Nephron progenitor cell (in vitro differentiated cells): ENCODE measurements around the gene RAB4B.

Experiments
- DNase-seq: peaks from one replicate; pipeline ENCODE4 v3.0.0; 2021
- H3K27ac Mint-ChIP-seq: 2 replicates; pipeline ENCODE4 v1.8.0; 2021; ENCODE audit warnings: mild to moderate bottlenecking, moderate library complexity, mixed read lengths
- H3K27me3 Mint-ChIP-seq: 2 replicates; pipeline ENCODE4 v1.8.0; 2021; ENCODE audit warnings: mild to moderate bottlenecking, low read depth, mixed read lengths; ENCODE audit not compliant: poor library complexity
- H3K36me3 Mint-ChIP-seq: 2 replicates; pipeline ENCODE4 v1.8.0; 2021; ENCODE audit warnings: low read depth, mixed read lengths
- H3K4me1 Mint-ChIP-seq: 2 replicates; pipeline ENCODE4 v1.8.0; 2021; ENCODE audit warnings: mixed read lengths
- H3K4me3 Mint-ChIP-seq: 2 replicates; pipeline ENCODE4 v1.8.0; 2021; ENCODE audit warnings: mild to moderate bottlenecking, moderate library complexity, mixed read lengths
- H3K9me3 Mint-ChIP-seq: 2 replicates; pipeline ENCODE4 v1.8.0; 2021; ENCODE audit warnings: mild to moderate bottlenecking, moderate library complexity, mixed read lengths
- TF ChIP-seq, protein P1 (sequence below): fragments of 200-600 bp; sonication (generic); IDR thresholded peaks from 2 replicates; pipeline ENCODE4 v1.5.0; 2021; ENCODE audit warnings: antibody characterized with exemption

RAB4B gene

DNA sequence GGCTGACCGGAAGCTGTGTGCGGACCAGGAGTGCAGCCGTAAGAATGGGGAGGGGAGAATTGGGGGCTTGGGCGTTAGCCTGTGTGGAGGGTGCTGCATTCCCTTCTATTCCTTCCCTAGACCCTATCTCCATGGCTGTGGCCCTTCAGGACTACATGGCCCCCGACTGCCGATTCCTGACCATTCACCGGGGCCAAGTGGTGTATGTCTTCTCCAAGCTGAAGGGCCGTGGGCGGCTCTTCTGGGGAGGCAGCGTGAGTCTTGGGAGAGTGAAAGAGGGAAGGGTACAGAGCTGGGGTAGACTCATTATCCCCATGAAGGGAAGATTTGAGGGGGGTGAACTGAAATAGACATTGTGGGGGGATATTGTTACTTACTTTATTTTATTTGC is 2.4 kb upstream of the RAB4B start:
- TF ChIP-seq, protein P1, sequence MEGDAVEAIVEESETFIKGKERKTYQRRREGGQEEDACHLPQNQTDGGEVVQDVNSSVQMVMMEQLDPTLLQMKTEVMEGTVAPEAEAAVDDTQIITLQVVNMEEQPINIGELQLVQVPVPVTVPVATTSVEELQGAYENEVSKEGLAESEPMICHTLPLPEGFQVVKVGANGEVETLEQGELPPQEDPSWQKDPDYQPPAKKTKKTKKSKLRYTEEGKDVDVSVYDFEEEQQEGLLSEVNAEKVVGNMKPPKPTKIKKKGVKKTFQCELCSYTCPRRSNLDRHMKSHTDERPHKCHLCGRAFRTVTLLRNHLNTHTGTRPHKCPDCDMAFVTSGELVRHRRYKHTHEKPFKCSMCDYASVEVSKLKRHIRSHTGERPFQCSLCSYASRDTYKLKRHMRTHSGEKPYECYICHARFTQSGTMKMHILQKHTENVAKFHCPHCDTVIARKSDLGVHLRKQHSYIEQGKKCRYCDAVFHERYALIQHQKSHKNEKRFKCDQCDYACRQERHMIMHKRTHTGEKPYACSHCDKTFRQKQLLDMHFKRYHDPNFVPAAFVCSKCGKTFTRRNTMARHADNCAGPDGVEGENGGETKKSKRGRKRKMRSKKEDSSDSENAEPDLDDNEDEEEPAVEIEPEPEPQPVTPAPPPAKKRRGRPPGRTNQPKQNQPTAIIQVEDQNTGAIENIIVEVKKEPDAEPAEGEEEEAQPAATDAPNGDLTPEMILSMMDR = no peak
- H3K4me1 Mint-ChIP-seq = peaks cover 24% of the 10 kb centered on the region
- peaks cover 2% of the 10 kb centered on the region for H3K27me3 Mint-ChIP-seq
- H3K4me3 Mint-ChIP-seq = peak overlapping the region; percentile 65
- DNase-seq = no peak
- no peaks in the 10 kb centered on the region for H3K9me3 Mint-ChIP-seq
- no peak overlapping the region for H3K27ac Mint-ChIP-seq
- H3K36me3 Mint-ChIP-seq = peaks cover 16% of the 10 kb centered on the region

DNA sequence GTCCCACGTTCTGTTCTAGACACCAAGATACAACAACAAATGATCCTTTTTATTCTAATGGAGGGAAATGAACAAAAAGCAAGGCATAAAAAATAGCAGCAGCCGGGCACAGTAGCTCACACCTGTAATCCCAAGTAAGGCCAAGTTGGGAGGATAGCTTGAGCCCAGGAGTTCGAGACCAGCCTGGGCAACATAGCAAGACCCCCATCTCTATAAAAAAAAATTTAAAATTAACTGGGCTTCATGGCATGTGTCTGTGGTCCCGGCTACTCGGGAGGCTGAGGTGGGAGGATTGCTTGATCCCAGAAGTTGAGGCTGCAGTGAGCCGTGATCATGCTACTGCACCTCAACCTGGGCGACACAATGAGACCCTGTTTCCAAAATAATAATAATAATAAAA is 1.7 kb upstream of the RAB4B start:
- Mint-ChIP-seq H3K4me1 (peaks cover 24% of the 10 kb centered on the region), H3K9me3 (no peaks in the 10 kb centered on the region), H3K36me3 (peaks cover 8% of the 10 kb centered on the region), H3K27ac (no peak overlapping the region), H3K4me3 (peak overlapping the region; percentile 88), H3K27me3 (peaks cover 2% of the 10 kb centered on the region)
- DNase-seq = no peak
- TF ChIP-seq, protein P1 = no peak

DNA sequence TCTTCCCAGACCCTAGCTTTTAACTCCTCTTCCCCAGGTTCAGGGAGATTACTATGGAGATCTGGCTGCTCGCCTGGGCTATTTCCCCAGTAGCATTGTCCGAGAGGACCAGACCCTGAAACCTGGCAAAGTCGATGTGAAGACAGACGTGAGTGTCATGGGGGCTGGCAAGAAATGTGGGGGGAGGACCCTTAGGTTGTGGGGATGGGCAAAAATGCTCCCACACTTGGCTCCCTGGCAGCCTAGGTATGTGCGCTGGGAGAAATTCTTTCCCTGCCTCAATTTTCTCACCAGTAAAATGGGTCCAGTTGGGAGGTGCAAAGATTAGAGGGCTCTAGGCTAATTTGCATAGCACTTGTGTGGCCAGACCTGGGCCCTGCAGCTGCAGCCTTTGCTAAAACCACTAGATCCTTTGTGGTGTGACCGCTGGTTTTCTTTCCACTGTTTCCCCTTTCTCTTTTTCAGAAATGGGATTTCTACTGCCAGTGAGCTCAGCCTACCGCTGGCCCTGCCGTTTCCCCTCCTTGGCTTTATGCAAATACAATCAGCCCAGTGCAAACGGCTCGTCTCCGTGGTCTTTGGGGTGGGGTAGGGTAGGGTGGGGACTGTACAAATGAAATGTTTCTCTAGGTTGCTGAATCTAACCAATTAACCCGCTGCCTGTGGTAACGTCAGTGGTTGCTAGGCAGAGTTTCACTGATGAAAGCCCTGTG is 959 bp upstream of the RAB4B start:
- H3K4me1 Mint-ChIP-seq = peaks cover 25% of the 10 kb centered on the region
- H3K9me3 Mint-ChIP-seq = no peaks in the 10 kb centered on the region
- TF ChIP-seq, protein P1 = no peak
- peak; percentile 89 for DNase-seq
- peak overlapping the region; percentile 88 for H3K4me3 Mint-ChIP-seq
- H3K27ac Mint-ChIP-seq = peak overlapping the region; percentile 100
- peaks cover 2% of the 10 kb centered on the region for H3K27me3 Mint-ChIP-seq
- H3K36me3 Mint-ChIP-seq = peaks cover 1% of the 10 kb centered on the region

DNA sequence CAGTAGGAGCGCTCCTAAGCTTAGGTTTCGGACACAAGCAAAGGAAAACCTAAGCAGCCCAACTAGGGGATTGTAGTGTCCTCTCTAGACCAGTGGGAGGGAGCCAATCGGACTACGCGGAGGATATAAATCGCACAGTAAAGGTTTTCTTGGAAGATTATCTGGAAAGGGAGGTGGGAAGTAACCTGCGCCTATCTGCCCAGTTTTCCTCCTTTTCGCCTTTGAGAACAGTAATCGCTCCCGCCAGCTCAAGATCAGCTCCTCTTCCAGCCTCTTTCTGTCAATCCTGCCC is 456 bp upstream of the RAB4B start:
- Mint-ChIP-seq H3K4me1 (peaks cover 28% of the 10 kb centered on the region), H3K27me3 (peaks cover 2% of the 10 kb centered on the region), H3K9me3 (no peaks in the 10 kb centered on the region), H3K36me3 (no peaks in the 10 kb centered on the region), H3K27ac (peak overlapping the region; percentile 100), H3K4me3 (peak overlapping the region; percentile 88)
- DNase-seq = no peak
- TF ChIP-seq, protein P1 = no peak

DNA sequence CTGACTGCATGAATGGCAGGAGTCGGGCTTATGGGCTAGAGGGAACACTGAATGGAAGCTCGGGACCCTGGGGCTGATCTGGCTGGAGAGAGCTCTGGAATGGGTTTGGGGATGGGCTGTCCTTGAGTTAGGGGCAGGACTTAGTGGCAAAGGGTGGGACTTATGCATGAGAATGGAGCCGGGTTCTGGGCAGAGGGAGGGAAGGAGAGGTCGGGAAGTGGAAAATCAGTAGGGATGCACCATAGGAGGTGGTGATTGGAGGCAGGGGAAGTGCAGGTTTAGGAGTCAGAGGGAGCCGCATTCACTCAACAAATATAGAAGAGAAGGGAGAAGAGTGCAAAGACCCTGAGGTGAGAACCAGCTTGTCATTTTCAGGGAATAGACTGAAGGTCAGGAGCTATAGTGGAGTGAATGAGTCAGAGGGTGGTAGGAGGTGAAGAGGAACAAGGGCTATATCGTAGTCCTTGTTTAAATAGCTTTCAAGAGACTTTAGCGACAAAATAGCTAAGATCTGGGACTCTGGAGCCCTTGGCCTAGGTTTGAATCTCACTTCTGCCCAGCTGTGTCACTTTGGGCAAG is 748 bp downstream of the RAB4B start:
- TF ChIP-seq, protein P1 = no peak
- no peaks in the 10 kb centered on the region for H3K9me3 Mint-ChIP-seq
- peaks cover 33% of the 10 kb centered on the region for H3K4me1 Mint-ChIP-seq
- no peak for DNase-seq
- peak overlapping the region; percentile 88 for H3K4me3 Mint-ChIP-seq
- peaks cover 2% of the 10 kb centered on the region for H3K27me3 Mint-ChIP-seq
- no peaks in the 10 kb centered on the region for H3K36me3 Mint-ChIP-seq
- H3K27ac Mint-ChIP-seq = peak overlapping the region; percentile 100

DNA sequence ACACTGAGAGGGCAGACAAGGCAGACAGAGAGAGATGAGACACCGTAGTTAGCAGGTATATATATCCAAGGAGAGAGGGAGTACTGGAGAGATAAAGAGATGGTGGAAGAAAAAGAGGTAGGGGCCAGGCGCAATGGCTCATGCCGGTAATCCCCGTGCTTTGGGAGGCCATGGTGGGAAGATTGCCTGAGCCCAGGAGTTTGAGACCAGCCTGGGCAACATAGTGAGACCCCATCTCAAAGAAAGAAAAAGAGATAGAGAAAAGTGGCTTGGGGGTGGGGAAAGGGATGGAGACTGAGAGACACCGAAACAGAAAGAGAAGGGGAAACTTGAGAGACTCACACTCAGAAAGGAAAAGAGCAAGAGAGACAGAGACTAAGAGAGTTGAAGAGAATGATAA is 2.5 kb downstream of the RAB4B start:
- H3K4me1 Mint-ChIP-seq = peaks cover 33% of the 10 kb centered on the region
- no peaks in the 10 kb centered on the region for H3K9me3 Mint-ChIP-seq
- no peaks in the 10 kb centered on the region for H3K36me3 Mint-ChIP-seq
- TF ChIP-seq, protein P1 = no peak
- H3K4me3 Mint-ChIP-seq = no peak overlapping the region
- H3K27ac Mint-ChIP-seq = no peak overlapping the region
- H3K27me3 Mint-ChIP-seq = no peaks in the 10 kb centered on the region
- DNase-seq = no peak
